ENCODE data around the gene AMIGO2.
"Not testable (repeated sequence)": the region's sequence is repeated elsewhere in the genome, so short reads cannot be mapped to it uniquely, and the experiment has no call there.

The AMIGO2 gene

GRCh38 chr12:47074757-47075156 lies 5.0 kb downstream of the AMIGO2 start:
- DNase-seq (ENCODE audit: low read depth): no peak

- DNase-seq (ENCODE audit: low read depth): no peak
Measured at GRCh38 chr12:47073951-47074350, 5.8 kb downstream of the AMIGO2 start.

GRCh38 chr12:47071241-47071852 lies 8.4 kb downstream of the AMIGO2 start:
- DNase-seq (ENCODE audit: low read depth): peak; percentile 40

GRCh38 chr12:47070310-47070709 lies 9.4 kb downstream of the AMIGO2 start:
- peak; percentile 40 for DNase-seq (ENCODE audit: low read depth)

DNA sequence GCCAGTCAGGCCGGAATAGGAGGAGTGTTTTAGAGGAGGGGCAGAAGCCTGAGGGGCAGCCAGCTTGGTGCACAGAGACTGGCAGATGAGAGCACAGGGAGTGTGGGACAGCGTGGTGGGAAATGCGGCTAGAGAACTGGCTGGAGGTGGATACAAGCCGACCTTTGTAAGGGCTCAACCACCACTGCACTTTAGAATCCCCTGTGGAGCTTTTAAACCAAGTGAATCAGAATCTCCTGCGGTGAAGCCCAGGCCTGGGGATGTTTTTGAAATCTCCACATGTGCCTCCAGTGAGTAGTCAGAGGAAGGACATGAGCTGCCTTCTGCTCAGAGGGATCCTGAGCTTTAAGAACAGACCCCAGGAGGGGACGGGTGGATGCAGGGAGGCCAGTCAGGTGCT lies 11.2 kb downstream of the AMIGO2 start:
- DNase-seq (ENCODE audit: low read depth): peak; percentile 48

DNA sequence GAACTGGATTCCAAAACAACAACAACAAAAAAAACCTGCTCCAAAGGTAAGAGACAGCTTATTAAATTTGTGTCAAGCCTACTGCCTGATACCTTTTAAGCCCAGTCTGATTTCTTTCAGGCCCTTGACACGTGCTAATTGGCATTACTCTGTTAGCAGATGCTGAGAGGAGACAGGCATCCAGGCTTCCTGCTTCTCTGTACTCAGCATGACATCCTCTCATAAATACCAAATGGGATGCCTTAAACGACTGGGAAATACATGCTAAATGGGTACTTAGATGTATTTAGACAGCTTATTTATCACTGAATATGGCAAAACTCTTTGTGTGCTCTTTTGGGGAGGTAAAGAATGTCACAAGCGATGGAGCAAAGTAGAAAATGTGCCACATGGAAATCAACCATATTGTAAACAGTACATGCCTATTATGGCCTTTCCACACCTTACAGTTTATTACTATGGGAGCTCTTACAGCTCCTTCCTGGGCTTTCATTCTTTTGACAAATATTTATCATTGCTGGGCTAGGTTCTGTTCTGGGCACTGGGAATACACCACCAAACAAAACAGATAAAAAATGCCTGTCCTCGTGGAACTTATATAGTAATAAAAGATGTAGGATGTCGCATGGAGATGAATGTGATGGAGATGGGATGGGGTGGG lies 11.9 kb downstream of the AMIGO2 start:
- no peak for DNase-seq (ENCODE audit: low read depth)

DNA sequence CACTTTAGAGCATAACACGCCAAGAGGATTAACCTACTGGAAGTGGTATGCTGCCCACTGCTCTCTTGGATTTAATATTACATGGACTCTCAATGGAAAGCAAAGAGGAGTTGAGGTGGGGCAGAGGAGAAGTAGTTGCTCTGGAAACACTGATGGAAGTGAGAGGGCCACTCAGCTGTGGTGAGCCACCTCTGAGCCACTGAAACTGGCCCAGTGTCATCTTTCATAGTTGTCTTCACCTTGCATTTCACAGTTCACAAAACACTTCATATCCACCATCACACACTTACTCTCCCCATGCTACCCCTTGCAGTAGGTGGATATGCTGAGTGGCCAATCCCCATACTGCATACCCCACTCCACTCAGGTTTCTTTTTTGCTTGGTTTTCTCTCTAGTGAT lies 12.6 kb downstream of the AMIGO2 start:
- no peak for DNase-seq (ENCODE audit: low read depth)

- DNase-seq (ENCODE audit: low read depth): peak; percentile 84
Measured at GRCh38 chr12:47066278-47067025, 13.3 kb downstream of the AMIGO2 start.

GRCh38 chr12:47065546-47065945 lies 14.2 kb downstream of the AMIGO2 start:
- DNase-seq (ENCODE audit: low read depth): no peak

DNA sequence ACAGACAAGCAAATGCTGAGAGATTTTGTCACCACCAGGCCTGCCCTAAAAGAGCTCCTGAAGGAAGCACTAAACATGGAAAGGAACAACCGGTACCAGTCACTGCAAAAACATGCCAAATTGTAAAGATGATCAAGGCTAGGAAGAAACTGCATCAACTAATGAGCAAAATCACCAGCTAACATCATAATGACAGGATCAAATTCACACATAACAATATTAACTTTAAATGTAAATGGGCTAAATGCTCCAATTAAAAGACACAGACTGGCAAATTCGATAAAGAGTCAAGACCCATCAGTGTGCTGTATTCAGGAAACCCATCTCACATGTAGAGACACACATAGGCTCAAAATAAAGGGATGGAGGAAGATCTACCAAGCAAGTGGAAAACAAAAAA lies 21.1 kb downstream of the AMIGO2 start:
- not testable (repeated sequence) for DNase-seq (ENCODE audit: low read depth)

DNA sequence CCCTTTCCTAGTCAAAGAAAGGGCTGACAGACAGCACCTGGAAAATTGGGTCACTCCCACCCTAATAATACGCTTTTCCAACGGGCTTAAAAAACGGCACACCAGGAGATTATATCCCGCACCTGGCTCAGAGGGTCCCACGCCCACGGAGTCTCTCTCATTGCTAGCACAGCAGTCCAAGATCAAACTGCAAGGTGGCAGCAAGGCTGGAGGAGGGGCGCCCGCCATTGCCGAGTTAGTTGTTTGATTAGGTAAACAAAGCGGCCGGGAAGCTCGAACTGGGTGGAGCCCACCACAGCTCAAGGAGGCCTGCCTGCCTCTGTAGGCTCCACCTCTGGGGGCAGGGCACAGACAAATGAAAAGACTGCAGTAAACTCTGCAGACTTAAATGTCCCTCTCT lies 22.8 kb downstream of the AMIGO2 start:
- DNase-seq (ENCODE audit: low read depth): not testable (repeated sequence)

- DNase-seq (ENCODE audit: low read depth): peak; percentile 86
Measured at GRCh38 chr12:47055856-47056255, 23.9 kb downstream of the AMIGO2 start.

- DNase-seq (ENCODE audit: low read depth): no peak
Measured at GRCh38 chr12:47054659-47055058, 25.1 kb downstream of the AMIGO2 start.

DNA sequence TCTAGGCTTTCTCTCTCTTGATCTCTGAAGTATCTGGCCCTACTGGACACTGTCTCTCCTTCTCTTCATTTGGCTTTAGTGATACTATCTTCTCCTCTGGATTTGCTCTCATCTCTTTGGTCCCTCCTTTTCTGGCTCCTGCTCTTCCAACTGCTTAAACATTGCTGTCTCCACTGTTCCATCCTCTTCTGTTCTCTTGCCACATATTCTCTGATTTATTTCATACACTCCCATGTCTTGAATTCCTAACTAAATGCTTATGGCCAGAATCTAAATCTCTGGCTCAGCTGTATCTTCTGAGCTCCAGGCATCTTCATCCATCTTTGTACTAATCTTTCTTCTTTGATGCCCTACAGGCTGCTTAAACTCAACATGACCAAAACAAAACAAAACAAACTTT lies 25.8 kb downstream of the AMIGO2 start:
- DNase-seq (ENCODE audit: low read depth): peak; percentile 98

- no peak for DNase-seq (ENCODE audit: low read depth)
Measured at GRCh38 chr12:47052274-47052673, 27.5 kb downstream of the AMIGO2 start.

GRCh38 chr12:47051291-47051690 lies 28.5 kb downstream of the AMIGO2 start:
- DNase-seq (ENCODE audit: low read depth): not testable (repeated sequence)

DNA sequence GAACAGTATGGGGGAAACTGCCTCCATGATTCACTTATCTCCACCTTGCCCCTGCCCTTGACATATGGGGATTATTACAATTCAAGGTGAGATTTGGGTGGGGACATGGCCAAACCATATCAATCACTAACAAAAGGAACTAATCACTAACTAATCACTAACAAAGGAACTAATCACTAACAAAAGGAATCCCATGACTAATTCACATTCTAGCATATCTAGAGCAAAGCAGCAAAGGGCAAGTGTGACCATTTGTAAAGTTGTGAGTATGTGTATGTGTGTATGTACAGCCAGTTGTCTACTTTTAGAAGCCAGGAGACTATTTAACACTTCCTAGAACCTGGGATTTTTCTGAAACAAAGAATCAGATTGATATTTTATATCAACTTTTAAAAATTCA lies 31.2 kb downstream of the AMIGO2 start:
- DNase-seq (ENCODE audit: low read depth): no peak

DNA sequence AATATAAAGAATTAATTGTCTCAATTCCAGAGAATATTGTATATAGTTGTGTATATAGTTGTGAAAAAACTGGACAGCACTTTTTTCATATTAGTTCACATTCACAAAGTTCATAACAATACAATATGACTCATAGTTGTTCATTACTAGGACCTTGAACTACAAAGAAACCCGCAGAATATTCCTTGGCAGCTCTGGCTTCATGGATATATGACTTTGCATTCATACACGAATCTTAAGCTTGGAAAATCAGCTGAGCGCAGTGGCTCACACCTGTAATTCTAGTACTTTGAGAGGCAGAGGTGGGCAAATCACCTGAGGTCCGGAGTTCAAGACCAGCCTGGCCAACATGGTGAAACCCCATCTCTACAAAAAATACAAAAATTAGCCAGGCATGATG lies 38.4 kb downstream of the AMIGO2 start:
- no peak for DNase-seq (ENCODE audit: low read depth)

DNA sequence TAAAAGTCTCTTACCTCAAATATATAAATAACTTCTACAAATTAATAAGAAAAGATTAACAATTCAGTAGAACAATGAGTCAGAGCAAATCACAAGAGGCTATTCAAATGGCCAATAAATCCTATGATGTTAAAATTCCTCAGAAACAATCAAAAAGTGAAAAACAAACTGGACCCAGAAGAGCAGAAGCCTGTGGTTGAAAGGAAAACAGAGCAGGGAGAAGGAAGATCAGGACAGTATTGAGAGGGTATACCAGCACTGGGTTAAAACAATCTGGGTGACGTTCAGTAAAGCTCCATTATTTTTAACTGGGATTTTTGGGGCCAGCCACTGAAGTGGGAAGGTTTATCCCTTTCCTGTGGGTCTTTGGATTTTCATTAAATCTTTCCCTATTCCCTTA lies 40.0 kb downstream of the AMIGO2 start:
- no peak for DNase-seq (ENCODE audit: low read depth)

- DNase-seq (ENCODE audit: low read depth): no peak
Measured at GRCh38 chr12:47039079-47039478, 40.7 kb downstream of the AMIGO2 start.

GRCh38 chr12:47038270-47038748 lies 41.5 kb downstream of the AMIGO2 start:
- DNase-seq (ENCODE audit: low read depth): peak; percentile 70

DNA sequence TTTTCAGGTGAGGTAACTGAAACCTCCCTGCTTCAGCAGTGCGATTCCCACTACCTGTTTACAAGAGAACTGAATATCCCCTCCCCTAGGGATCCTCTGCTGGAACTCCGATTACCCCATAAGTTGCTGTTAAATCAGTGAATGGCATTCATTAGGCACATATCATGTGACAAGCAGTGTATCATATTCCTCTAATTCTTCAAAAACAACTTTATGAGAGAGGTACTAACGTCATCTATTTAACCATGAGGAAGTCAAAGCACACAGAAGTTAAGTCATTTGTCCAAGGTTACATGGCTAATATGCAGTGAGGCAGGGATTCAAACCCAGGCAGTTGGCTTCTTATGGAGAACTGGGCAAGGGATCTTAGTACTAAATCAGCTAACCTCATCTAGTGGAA lies 44.3 kb downstream of the AMIGO2 start:
- no peak for DNase-seq (ENCODE audit: low read depth)

- peak; percentile 86 for DNase-seq (ENCODE audit: low read depth)
Measured at GRCh38 chr12:47034661-47035060, 45.1 kb downstream of the AMIGO2 start.
